Peyer's patch (tissue), 4 donors: Measurements from ENCODE around the gene IFNL2. TPM values are rescaled to one million over a fixed set of nuclear protein-coding genes. Genes with fewer than 3 reads are reported as not detected.
"Not testable (repeated sequence)": the region's sequence is repeated elsewhere in the genome, so short reads cannot be mapped to it uniquely, and the experiment has no call there.

ENCODE experiments used
- DNase-seq, 3 donors: peaks; one replicate each; pipeline ENCODE4 v3.0.0-alpha.2; 2017 to 2019
- H3K27ac ChIP-seq, 4 donors: fragments of 200-600 bp; sonication (generic); one replicate each; pipeline ENCODE4 v1.5.1; 2016 to 2019
- H3K27me3 ChIP-seq, 2 donors: fragments of 200-600 bp; sonication (generic); one replicate each; pipeline ENCODE4 v1.5.1; 2019
- H3K36me3 ChIP-seq, 3 donors: fragments of 200-600 bp; sonication (generic); one replicate each; pipeline ENCODE4 v1.5.1; 2016 to 2019
- H3K4me1 ChIP-seq, 4 donors: fragments of 200-600 bp; sonication (generic); one replicate each; pipeline ENCODE4 v1.5.1; 2016 to 2019
- H3K4me3 ChIP-seq, 4 donors: fragments of 200-600 bp; sonication (generic); 1 replicate in 3 of 4; 2 replicates in 1 of 4; pipeline ENCODE4 v1.5.1; 2016 to 2019; ENCODE audit warnings: mild to moderate bottlenecking in 1 of 4
- H3K9me3 ChIP-seq, 4 donors: fragments of 200-600 bp; sonication (generic); one replicate each; pipeline ENCODE4 v1.5.1; 2016 to 2019; ENCODE audit warnings: mild to moderate bottlenecking in 1 of 4
- CTCF ChIP-seq, 6 experiments: fragments of 450-650 bp in 4 of 6; fragments of 200-600 bp in 2 of 6; sonication (generic) in 1 of 6; IDR thresholded peaks; one replicate each; pipeline ENCODE4 v1.5.1; 2017 to 2019; ENCODE audit warnings: antibody characterized with exemption in 6 of 6, mild to moderate bottlenecking in 3 of 6, moderate library complexity in 1 of 6
- POLR2A ChIP-seq, 2 donors: fragments of 450-650 bp; IDR thresholded peaks; one replicate each; pipeline ENCODE4 v1.5.1; 2017; ENCODE audit warnings: antibody characterized with exemption in 2 of 2, mild to moderate bottlenecking in 2 of 2, moderate library complexity in 2 of 2
- total RNA-seq, 4 donors: library from RNA; depleted of rRNA; stranded (reverse); fragments of >200 nt; gene quantifications; one replicate each; pipeline ENCODE4 v1.1.0, GENCODE V29; 2016

Gene IFNL2
- total RNA-seq, 4 donors from 2014 or later, result not detected

DNA sequence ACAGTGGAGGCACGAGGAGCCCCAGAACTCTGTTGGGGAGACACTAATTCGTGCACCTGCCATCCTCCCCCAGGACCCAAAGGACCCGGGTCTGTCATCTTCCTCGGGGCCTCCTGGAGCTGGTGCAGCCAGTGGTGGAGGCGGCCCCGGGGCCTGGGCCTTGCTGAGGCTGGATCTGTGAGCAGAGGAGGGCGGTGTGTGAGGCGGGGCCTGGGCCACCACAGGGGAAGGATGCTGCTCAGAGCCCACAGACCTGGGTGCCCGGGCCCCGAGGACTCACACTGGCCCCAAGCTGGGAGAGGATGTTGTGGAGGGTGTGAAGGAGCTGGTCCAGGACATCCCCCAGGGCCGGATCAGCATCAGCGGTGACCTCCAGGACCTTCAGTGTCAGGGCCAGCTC lies 31.7 kb upstream of the IFNL2 start:
- DNase-seq, result peak in 2 of 3 donors; percentile 24 to 73

GRCh38 chr19:39237200-39238184 lies 30.7 kb upstream of the IFNL2 start:
- Histone ChIP-seq H3K27ac (peak overlapping the region in 2 of 4 donors; percentile 19 to 39), H3K4me1 (peaks cover 0 to 7% (median 3%) of the 10 kb centered on the region in 4 donors), H3K27me3 (no peaks in the 10 kb centered on the region), H3K36me3 (no peaks in the 10 kb centered on the region), H3K4me3 (peak overlapping the region in 2 of 4 donors; percentile 25 to 31), H3K9me3 (no peaks in the 10 kb centered on the region)
- DNase-seq, result peak; percentile 70 to 83 (median 75)
- TF ChIP-seq POLR2A (IDR thresholded peaks at IDR 0.05) (no peak), CTCF (IDR thresholded peaks at IDR 0.05) (no peak)

More for the DNA sequence above, 31.7 kb upstream of the IFNL2 start:
- peaks cover 0 to 7% (median 3%) of the 10 kb centered on the region in 4 donors for H3K4me1 ChIP-seq
- TF ChIP-seq POLR2A (IDR thresholded peaks at IDR 0.05) (no peak), CTCF (IDR thresholded peaks at IDR 0.05) (no peak)
- H3K27me3 ChIP-seq, result no peaks in the 10 kb centered on the region
- no peak overlapping the region for H3K4me3 ChIP-seq
- no peaks in the 10 kb centered on the region for H3K9me3 ChIP-seq
- no peaks in the 10 kb centered on the region for H3K36me3 ChIP-seq
- peak overlapping the region in 1 of 4 donors; percentile 13 for H3K27ac ChIP-seq

GRCh38 chr19:39238209-39238608 lies 30.0 kb upstream of the IFNL2 start:
- no peak for TF ChIP-seq POLR2A (IDR thresholded peaks at IDR 0.05)
- Histone ChIP-seq H3K4me1 (peaks cover 0 to 7% (median 3%) of the 10 kb centered on the region in 4 donors), H3K4me3 (no peak overlapping the region), H3K9me3 (no peaks in the 10 kb centered on the region), H3K27me3 (no peaks in the 10 kb centered on the region), H3K36me3 (no peaks in the 10 kb centered on the region), H3K27ac (no peak overlapping the region)
- DNase-seq, result no peak

DNA sequence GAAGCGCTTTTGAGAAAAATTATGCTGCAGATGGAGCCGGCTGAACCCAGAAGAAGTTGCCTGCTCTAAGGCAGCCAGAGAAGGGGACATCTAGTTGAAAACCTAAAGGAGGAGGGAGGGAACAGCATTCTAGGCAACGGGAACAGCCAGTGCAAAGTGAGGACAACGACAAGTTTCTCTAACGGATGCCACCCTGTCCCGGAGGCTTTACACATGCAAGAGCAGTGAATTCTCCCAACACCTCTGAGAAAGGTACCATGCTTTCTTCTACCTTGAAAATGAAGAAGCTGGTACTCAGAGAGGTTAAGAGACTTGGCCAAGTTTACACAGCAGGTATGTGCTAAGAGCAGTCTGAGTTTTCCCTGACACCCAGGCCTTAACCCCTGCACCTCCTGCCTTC lies 29.3 kb upstream of the IFNL2 start:
- Histone ChIP-seq H3K4me3 (no peak overlapping the region), H3K9me3 (no peaks in the 10 kb centered on the region), H3K27ac (no peak overlapping the region), H3K36me3 (no peaks in the 10 kb centered on the region), H3K4me1 (peaks cover 0 to 7% (median 3%) of the 10 kb centered on the region in 4 donors), H3K27me3 (no peaks in the 10 kb centered on the region)
- TF ChIP-seq POLR2A (IDR thresholded peaks at IDR 0.05) (no peak), CTCF (IDR thresholded peaks at IDR 0.05) (no peak)
- DNase-seq, result no peak

- no peak for DNase-seq
- no peak for TF ChIP-seq POLR2A (IDR thresholded peaks at IDR 0.05)
- no peak for TF ChIP-seq CTCF (IDR thresholded peaks at IDR 0.05)
Measured at GRCh38 chr19:39240421-39240820, 27.8 kb upstream of the IFNL2 start.

GRCh38 chr19:39243741-39244140 lies 24.5 kb upstream of the IFNL2 start:
- peaks cover 0 to 16% of the 10 kb centered on the region in 2 donors for H3K27me3 ChIP-seq
- H3K27ac ChIP-seq, H3K9me3 ChIP-seq, DNase-seq, H3K4me3 ChIP-seq, H3K36me3 ChIP-seq: not testable (repeated sequence)
- H3K4me1 ChIP-seq, result peaks cover 0 to 14% (median 0%) of the 10 kb centered on the region in 4 donors

More at GRCh38 chr19:39240421-39240820, 27.8 kb upstream of the IFNL2 start:
- H3K4me3 ChIP-seq, result no peak overlapping the region
- H3K27me3 ChIP-seq, result no peaks in the 10 kb centered on the region
- no peaks in the 10 kb centered on the region for H3K9me3 ChIP-seq
- no peaks in the 10 kb centered on the region for H3K36me3 ChIP-seq
- peaks cover 0 to 7% (median 3%) of the 10 kb centered on the region in 4 donors for H3K4me1 ChIP-seq
- no peak overlapping the region for H3K27ac ChIP-seq

DNA sequence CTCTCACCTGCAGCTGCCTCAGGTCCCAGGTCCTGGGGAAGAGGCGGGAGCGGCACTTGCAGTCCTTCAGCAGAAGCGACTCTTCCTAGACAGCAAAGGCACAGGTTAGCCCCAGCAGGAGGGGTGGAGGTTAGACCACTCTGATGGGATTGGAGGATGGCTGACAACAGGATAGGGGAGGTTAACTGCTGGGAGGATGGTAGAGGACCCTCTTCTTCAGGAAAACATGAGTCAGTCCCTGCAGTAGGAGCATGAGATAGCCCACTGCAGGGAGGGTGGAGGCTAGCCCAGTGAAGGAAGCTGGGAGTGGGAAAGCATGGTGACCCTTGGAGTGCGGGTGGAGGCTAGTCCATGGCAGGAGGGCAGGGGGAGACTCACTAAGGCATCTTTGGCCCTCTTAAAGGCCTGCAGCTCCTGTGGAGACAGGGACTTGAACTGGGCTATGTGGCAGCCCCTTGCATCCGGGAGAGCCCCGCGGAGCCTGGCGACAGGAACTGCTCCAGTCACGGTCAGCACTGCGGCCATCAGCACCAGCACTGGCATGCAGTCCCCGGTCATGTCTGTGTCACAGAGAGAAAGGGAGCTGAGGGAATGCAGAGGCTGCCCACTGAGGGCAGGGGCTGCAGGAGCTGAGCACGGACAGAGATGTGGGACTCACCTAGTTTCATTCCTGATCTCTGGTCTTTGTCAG lies 23.6 kb upstream of the IFNL2 start, which contains the start of gene IFNL3:
Gene IFNL3 (minus strand): TSS at position 597 of the 691 bp plus-strand sequence. CDS start 39 bp downstream, at position 558.
- H3K36me3 ChIP-seq, H3K4me3 ChIP-seq, DNase-seq, H3K9me3 ChIP-seq, H3K27ac ChIP-seq: not testable (repeated sequence)
- Histone ChIP-seq H3K4me1 (peaks cover 0 to 14% (median 0%) of the 10 kb centered on the region in 4 donors), H3K27me3 (peaks cover 0 to 16% of the 10 kb centered on the region in 2 donors)

DNA sequence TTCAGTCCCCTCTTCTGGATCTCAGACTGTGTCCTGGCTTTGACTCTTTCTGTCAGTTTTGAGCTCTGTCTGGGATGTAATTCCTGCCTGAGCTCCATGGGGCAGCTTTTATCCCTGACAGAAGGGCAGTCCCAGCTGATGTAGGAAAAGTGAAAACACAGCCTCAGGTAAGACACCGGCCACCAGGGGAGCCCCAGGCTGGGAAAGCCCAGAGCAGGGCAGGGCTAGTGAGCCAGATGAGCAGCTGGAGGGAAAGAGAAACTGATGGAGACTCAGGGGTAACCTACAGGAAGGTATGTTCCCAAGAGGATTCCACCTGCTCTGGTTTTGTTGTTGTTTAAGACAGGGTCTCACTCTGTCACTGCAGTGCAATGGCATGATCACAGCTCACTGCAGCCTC lies 23.0 kb upstream of the IFNL2 start:
- H3K36me3 ChIP-seq, H3K4me3 ChIP-seq, H3K9me3 ChIP-seq, DNase-seq, H3K27ac ChIP-seq: not testable (repeated sequence)
- Histone ChIP-seq H3K4me1 (peaks cover 0 to 14% (median 0%) of the 10 kb centered on the region in 4 donors), H3K27me3 (peaks cover 0 to 16% of the 10 kb centered on the region in 2 donors)
